HEK293 (cell line): ENCODE measurements around the gene TLE1.

Experiments used
- CTCF ChIA-PET: fragments of 350-600 bp; formaldehyde crosslinking; extraction: SDS; loops from one replicate; lab custom pipeline; 2021; ENCODE audit warnings: antibody characterized with exemption; lab: Yijun Ruan, JAX
- POLR2A ChIA-PET: fragments of 300-600 bp; formaldehyde crosslinking; extraction: SDS; loops from one replicate; lab custom pipeline; 2020; ENCODE audit warnings: antibody characterized with exemption, inconsistent platforms; lab: Yijun Ruan, JAX
- H3K27ac ChIP-seq: fragments of 200-500 bp; sonication (Bioruptor generic); 2 replicates; pipeline ENCODE4 v1.5.1; 2014; ENCODE audit warnings: low read depth, low read length, control low read depth, inconsistent platforms; ENCODE audit errors: extremely low read depth
- H3K36me3 ChIP-seq, 2 experiments: fragments of 200-500 bp in 1 of 2; sonication (Bioruptor generic) in 1 of 2; 1 replicate in 1 of 2; 2 replicates in 1 of 2; pipeline ENCODE4 v1.5.1; 2014 to 2017; ENCODE audit warnings: inconsistent platforms in 2 of 2, low read length in 2 of 2; ENCODE audit not compliant: control insufficient read depth in 2 of 2, insufficient read depth in 1 of 2
- H3K4me1 ChIP-seq: fragments of 200-500 bp; sonication (Bioruptor generic); 2 replicates; pipeline ENCODE4 v1.5.1; 2014; ENCODE audit warnings: mild to moderate bottlenecking, low read length, inconsistent platforms; ENCODE audit not compliant: control insufficient read depth, insufficient read depth
- H3K4me3 ChIP-seq: 2 replicates; pipeline ENCODE4 v1.5.1; 2011; ENCODE audit warnings: low read depth, mild to moderate bottlenecking, control low read depth, low read length, moderate library complexity
- H3K9me3 ChIP-seq: fragments of 200-500 bp; sonication (Bioruptor generic); 2 replicates; pipeline ENCODE4 v1.5.1; 2014; ENCODE audit warnings: low read depth, low read length, inconsistent platforms; ENCODE audit not compliant: control insufficient read depth, insufficient read depth
- WT1 ChIP-seq: fragments of 450-650 bp; formaldehyde crosslinking; IDR thresholded peaks from 2 replicates; pipeline ENCODE4 v1.5.1; 2016; ENCODE audit warnings: missing biosample characterization, missing genetic modification characterization
- ZEB2 ChIP-seq: fragments of 450-650 bp; formaldehyde crosslinking; IDR thresholded peaks from 2 replicates; pipeline ENCODE4 v1.5.1; 2016; ENCODE audit warnings: missing biosample characterization, missing genetic modification characterization
- ZNF366 ChIP-seq: fragments of 450-650 bp; formaldehyde crosslinking; conservative IDR thresholded peaks from 2 replicates; pipeline ENCODE4 v1.5.1; 2016; ENCODE audit warnings: missing biosample characterization, missing genetic modification characterization
- ZNF404 ChIP-seq: fragments of 450-650 bp; formaldehyde crosslinking; IDR thresholded peaks from 2 replicates; pipeline ENCODE4 v1.5.1; 2017; ENCODE audit warnings: missing biosample characterization, missing genetic modification characterization
- ZNF416 ChIP-seq: fragments of 450-650 bp; formaldehyde crosslinking; IDR thresholded peaks from 2 replicates; pipeline ENCODE4 v1.5.1; 2016; ENCODE audit warnings: missing biosample characterization, missing genetic modification characterization
- ZNF529 ChIP-seq: fragments of 450-650 bp; formaldehyde crosslinking; IDR thresholded peaks from 2 replicates; pipeline ENCODE4 v1.5.1; 2017; ENCODE audit warnings: missing genetic modification characterization, missing biosample characterization; ENCODE audit not compliant: insufficient replicate concordance
- ZNF549 ChIP-seq: fragments of 450-650 bp; IDR thresholded peaks from 2 replicates; pipeline ENCODE4 v1.5.1; 2018; ENCODE audit warnings: missing biosample characterization, missing genetic modification characterization, mild to moderate bottlenecking, inconsistent platforms, moderate library complexity
- ZNF580 ChIP-seq: fragments of 450-650 bp; formaldehyde crosslinking; IDR thresholded peaks from 2 replicates; pipeline ENCODE4 v1.5.1; 2016; ENCODE audit warnings: missing biosample characterization, missing genetic modification characterization
- ZNF623 ChIP-seq: fragments of 450-650 bp; formaldehyde crosslinking; IDR thresholded peaks from 2 replicates; pipeline ENCODE4 v1.5.1; 2016; ENCODE audit warnings: missing biosample characterization, missing genetic modification characterization
- ZNF664 ChIP-seq: fragments of 450-650 bp; formaldehyde crosslinking; IDR thresholded peaks from 2 replicates; pipeline ENCODE4 v1.5.1; 2016; ENCODE audit warnings: missing biosample characterization, missing genetic modification characterization
- ZNF785 ChIP-seq: fragments of 450-650 bp; formaldehyde crosslinking; IDR thresholded peaks from 2 replicates; pipeline ENCODE4 v1.5.1; 2016; ENCODE audit warnings: missing biosample characterization, missing genetic modification characterization
- TF ChIP-seq, protein P1 (sequence below): fragments of 450-650 bp; formaldehyde crosslinking; IDR thresholded peaks from 2 replicates; pipeline ENCODE4 v1.5.1; 2016; ENCODE audit warnings: missing biosample characterization, missing genetic modification characterization
- TF ChIP-seq, protein P2 (sequence below): fragments of 450-650 bp; formaldehyde crosslinking; IDR thresholded peaks from 2 replicates; pipeline ENCODE4 v1.5.1; 2016; ENCODE audit warnings: missing biosample characterization, missing genetic modification characterization
- TF ChIP-seq, protein P3 (sequence below): fragments of 450-650 bp; formaldehyde crosslinking; IDR thresholded peaks from 2 replicates; pipeline ENCODE4 v1.5.1; 2016; ENCODE audit warnings: missing biosample characterization, missing genetic modification characterization

TLE1 gene

DNA sequence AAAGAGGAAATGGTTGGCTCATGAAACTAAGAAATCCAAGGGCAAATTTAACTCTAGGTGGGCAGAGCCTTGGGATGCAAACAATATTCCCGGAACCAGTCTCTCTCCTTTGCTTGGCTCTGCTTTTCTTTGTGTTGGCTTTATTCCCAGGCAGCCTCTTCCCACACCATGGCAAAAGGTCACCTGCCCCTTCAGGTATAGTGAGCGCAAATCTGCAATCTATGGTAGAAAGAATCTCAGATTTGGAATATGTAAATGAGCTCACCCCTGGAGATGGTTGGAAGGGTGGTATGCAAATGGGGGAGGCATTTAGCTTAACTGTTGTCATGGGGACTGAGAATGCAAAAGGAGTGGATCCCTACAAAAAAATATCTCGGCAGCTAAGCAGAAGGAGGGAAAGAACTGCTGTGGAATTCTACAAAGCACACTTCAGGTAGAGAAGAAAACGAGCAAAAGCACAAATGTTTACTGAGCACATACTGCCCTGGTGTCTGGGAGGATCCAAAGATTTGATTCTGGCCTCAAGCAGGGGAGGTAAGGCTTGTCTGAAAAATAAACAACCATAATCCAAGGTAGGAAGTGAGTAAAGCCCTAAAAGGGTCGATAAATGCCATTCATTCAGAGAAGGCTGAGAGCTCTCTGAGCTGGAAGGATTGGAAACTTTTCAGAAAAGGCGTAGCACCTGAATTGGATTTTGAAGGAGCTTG, 139.7 kb downstream of the TLE1 start:
- Histone ChIP-seq H3K27ac (no peak overlapping the region; the same call in 1 of the 2 replicates), H3K4me1 (peaks cover 20% of the 10 kb centered on the region), H3K4me3 (no peak overlapping the region), H3K36me3 (no peaks in the 10 kb centered on the region), H3K9me3 (no peaks in the 10 kb centered on the region)
- no peak for TF ChIP-seq ZNF785 (tag by site-specific recombination)
- peak; percentile 56; the same call in 1 of the 2 replicates for TF ChIP-seq WT1
- TF ChIP-seq, protein P1, sequence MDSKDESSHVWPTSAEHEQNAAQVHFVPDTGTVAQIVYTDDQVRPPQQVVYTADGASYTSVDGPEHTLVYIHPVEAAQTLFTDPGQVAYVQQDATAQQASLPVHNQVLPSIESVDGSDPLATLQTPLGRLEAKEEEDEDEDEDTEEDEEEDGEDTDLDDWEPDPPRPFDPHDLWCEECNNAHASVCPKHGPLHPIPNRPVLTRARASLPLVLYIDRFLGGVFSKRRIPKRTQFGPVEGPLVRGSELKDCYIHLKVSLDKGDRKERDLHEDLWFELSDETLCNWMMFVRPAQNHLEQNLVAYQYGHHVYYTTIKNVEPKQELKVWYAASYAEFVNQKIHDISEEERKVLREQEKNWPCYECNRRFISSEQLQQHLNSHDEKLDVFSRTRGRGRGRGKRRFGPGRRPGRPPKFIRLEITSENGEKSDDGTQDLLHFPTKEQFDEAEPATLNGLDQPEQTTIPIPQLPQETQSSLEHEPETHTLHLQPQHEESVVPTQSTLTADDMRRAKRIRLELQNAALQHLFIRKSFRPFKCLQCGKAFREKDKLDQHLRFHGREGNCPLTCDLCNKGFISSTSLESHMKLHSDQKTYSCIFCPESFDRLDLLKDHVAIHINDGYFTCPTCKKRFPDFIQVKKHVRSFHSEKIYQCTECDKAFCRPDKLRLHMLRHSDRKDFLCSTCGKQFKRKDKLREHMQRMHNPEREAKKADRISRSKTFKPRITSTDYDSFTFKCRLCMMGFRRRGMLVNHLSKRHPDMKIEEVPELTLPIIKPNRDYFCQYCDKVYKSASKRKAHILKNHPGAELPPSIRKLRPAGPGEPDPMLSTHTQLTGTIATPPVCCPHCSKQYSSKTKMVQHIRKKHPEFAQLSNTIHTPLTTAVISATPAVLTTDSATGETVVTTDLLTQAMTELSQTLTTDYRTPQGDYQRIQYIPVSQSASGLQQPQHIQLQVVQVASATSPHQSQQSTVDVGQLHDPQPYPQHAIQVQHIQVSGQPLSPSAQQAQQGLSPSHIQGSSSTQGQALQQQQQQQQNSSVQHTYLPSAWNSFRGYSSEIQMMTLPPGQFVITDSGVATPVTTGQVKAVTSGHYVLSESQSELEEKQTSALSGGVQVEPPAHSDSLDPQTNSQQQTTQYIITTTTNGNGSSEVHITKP (tag by site-specific recombination) = 0 out of 2 replicates have a peak, but pooled peaks have one; percentile 42
- CTCF ChIA-PET = interaction anchor here (0.6 to 1.1 kb wide), 3 partner anchors 12 to 238 kb away, joined by 3 read pairs; no protein-coding TSS in a partner anchor
- POLR2A ChIA-PET = no interaction called here

DNA sequence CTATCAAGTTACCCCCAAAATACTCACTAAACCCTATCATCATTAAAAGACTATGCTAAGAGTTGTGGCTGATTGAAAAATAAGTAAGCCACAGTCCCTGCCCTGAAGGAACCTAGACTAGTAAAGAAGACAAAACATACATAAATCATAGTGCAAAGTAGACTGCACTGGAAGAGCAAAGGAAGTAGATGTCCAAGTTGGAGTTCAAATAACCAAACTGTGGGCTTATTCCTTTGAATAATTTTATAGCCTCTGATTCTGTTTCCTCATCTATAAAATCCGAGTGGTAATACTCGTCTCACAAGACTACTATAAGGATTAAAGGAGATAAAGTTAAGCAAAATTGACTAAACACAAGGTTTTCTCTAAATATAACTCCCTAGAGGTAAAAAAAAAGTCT, 140.4 kb downstream of the TLE1 start:
- CTCF ChIA-PET = interaction anchor here (0.6 kb wide), 1 partner anchor 24 kb away, joined by 3 read pairs; no protein-coding TSS in a partner anchor
- POLR2A ChIA-PET = no interaction called here
- no peak overlapping the region for H3K4me3 ChIP-seq
- peaks cover 20% of the 10 kb centered on the region for H3K4me1 ChIP-seq
- no peak overlapping the region for H3K27ac ChIP-seq
- no peaks in the 10 kb centered on the region for H3K9me3 ChIP-seq
- no peaks in the 10 kb centered on the region for H3K36me3 ChIP-seq
- no peak for TF ChIP-seq ZNF623 (tag by site-specific recombination)

DNA sequence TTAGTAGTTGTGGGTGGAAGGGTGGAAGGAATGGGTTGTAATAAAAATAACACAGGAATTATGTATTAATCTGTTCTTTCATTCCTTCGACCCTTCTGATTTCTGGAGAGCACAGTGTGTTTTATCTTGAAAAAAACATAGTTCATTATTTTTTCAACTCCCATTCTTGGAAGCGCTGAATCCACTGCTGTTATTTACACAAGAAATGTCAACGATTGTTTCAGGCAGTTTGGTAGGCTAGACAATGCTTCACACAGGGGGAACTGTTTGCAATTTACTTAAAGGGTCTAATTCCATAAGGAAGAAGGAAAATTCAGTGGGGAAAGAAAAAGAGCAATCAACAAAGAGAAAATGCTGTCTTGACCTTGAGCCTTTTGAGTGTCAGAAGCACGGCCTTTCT, 142.9 kb downstream of the TLE1 start:
- TF ChIP-seq ZNF529 (tag by site-specific recombination) (no peak), ZNF664 (tag by site-specific recombination) (no peak), ZEB2 (tag by site-specific recombination) (no peak), ZNF404 (tag by site-specific recombination) (no peak), ZNF416 (tag by site-specific recombination) (no peak), ZNF549 (tag by site-specific recombination) (no peak), ZNF366 (tag by site-specific recombination) (no peak), ZNF580 (tag by site-specific recombination) (no peak)
- TF ChIP-seq, protein P2, sequence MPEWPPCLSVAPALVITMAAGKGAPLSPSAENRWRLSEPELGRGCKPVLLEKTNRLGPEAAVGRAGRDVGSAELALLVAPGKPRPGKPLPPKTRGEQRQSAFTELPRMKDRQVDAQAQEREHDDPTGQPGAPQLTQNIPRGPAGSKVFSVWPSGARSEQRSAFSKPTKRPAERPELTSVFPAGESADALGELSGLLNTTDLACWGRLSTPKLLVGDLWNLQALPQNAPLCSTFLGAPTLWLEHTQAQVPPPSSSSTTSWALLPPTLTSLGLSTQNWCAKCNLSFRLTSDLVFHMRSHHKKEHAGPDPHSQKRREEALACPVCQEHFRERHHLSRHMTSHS (tag by site-specific recombination) = no peak
- TF ChIP-seq, protein P3, sequence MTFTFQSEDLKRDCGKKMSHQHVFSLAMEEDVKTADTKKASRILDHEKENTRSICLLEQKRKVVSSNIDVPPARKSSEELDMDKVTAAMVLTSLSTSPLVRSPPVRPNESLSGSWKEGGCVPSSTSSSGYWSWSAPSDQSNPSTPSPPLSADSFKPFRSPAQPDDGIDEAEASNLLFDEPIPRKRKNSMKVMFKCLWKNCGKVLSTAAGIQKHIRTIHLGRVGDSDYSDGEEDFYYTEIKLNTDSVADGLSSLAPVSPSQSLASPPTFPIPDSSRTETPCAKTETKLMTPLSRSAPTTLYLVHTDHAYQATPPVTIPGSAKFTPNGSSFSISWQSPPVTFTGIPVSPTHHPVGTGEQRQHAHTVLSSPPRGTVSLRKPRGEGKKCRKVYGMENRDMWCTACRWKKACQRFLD (tag by site-specific recombination) = no peak
- H3K9me3 ChIP-seq = no peaks in the 10 kb centered on the region
- H3K4me1 ChIP-seq = peaks cover 18% of the 10 kb centered on the region
- POLR2A ChIA-PET = no interaction called here
- no peaks in the 10 kb centered on the region for H3K36me3 ChIP-seq
- no peak overlapping the region for H3K27ac ChIP-seq
- no peak overlapping the region for H3K4me3 ChIP-seq
- CTCF ChIA-PET = no interaction called here
